HG03565 (cell line): Measurements from ENCODE around the gene MIS18BP1.
"Not testable (repeated sequence)": the region's sequence is repeated elsewhere in the genome, so short reads cannot be mapped to it uniquely, and the experiment has no call there.

Experiments
- ATAC-seq: cut with Tn5 transposase; IDR thresholded peaks from one replicate; pipeline ENCODE4 v1.9.1; 2021; ENCODE audit warnings: mild to moderate bottlenecking, moderate library complexity; ENCODE audit not compliant: unreplicated experiment

Gene MIS18BP1

DNA sequence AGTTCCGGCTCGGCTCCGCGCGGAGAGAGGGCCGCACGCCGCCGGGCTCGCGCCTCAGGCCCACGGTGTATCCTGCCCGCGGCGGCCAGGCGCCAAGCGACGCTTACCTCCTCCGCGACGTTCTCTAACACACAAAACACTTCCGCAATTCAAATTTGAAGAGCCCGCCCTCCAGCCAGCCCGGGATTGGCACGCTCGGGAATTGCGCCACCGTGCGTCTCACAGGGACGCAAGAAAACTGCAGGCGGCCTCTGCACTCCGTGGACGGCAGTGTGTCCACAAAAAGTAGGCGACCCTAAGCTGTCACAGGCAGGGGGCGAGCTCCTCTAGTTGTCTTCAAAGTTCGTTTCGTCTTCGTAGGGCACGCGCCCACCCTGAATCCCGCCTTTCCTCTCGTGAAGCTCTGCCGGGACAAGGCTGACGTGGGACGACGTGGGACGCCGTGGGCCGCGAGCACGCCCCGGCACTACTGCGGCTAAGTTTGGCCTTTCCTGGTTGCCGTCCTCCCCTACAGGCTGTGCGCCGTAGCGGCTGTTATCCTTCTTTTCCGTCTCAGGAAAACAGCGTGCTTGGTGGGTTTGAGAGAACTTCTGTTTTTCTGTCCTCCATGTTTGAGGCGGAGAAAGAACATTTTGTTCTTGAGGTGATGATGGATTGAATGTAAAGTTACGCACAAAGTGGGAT lies at the start of gene MIS18BP1:
MIS18BP1 (minus strand) TSS at position 133 of the 684 bp plus-strand sequence. CDS start 5,916 bp downstream, outside the sequence.
- peak; percentile 74 for ATAC-seq

- ATAC-seq, result no peak
These were observed 45.6 kb upstream of the MIS18BP1 start for GRCh38 chr14:45298423-45299117.

DNA sequence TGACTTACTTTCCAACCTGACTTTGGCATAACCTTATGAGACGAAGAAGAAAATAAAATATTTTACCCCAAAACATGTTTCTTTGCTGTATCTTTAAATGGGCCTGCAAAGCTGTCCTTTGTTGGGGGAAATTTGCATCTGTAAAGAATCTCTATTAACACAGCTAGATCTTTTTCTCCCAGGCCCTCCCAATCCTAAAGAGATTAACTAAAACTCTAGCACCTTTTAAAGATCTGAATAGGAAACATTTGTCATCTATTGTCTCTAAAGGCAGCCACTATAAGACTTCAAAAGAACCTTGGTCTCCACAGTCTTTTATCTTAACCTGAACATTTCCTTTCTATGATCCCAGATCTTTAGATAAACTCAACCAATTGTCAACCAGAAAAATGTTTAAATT lies 41.8 kb upstream of the MIS18BP1 start:
- ATAC-seq, result not testable (repeated sequence)

GRCh38 chr14:45290547-45290946 lies 37.5 kb upstream of the MIS18BP1 start:
- ATAC-seq, result no peak

DNA sequence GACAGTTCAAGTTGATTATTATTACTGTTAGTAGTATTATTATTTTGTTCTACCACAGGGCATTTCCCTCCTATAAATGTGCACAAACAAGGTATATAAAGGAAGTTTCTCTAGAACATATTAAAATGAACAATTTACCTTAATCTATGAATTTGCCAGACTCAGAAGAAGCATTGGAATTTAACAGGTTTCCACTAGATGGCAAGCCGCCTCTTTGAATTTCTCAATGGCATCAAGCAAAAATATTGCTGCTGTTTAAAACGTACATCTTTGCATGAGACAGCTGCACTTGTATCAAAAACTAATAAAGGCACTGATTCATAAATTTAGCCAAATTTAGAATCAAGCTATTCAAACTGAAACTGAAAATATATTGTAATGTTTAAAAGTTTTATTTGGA lies 34.6 kb upstream of the MIS18BP1 start:
- ATAC-seq, result no peak

DNA sequence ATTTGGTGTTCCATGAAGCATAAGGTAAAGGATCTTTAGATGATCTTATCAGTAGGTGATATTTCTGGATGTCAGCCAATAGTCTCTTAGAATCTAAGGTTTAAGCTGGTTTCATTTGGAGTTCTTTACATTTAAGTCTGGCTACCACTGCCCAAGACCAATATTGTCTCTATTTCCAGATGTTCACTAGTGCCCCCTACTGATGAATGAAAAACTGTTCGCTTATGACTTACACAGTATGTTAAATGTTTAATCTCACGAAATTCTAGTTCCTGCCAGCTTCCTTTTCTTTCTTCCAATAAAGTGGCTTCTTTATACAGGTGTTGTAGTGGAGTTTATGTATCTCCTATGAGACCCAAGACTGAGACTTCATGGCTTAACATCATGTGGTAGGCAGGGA lies 31.8 kb upstream of the MIS18BP1 start:
- ATAC-seq, result no peak

DNA sequence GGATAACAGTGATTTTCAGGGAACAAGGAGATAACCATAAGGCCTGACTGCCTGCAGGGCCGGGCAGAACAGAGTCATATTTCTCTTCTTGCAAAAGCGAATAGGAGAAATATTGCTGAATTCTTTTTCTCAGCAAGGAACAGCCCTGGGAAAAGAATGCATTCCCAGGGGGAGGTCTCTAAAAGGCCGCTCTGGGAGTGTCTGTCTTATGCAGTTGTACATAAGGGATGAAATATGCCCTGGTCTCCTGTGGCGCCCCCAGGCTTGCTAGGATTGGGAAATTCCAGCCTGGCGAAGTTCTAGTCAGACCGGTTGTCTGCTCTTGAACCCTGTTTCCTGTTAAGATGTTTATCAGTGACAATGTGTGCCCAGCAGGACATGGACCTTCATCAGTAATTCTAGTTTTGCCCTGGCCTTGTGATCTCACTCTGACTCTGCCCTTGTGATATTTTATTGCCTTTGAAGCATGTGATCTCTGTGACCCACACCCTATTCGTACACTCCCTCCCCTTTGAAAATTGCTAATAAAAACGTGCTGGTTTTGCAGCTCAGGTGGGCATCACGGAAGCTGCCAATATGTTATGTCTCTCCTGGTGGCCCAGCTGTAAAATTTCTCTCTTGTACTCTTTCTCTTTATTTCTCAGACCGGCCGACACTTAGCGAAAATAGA lies 28.9 kb upstream of the MIS18BP1 start:
- ATAC-seq, result not testable (repeated sequence)

DNA sequence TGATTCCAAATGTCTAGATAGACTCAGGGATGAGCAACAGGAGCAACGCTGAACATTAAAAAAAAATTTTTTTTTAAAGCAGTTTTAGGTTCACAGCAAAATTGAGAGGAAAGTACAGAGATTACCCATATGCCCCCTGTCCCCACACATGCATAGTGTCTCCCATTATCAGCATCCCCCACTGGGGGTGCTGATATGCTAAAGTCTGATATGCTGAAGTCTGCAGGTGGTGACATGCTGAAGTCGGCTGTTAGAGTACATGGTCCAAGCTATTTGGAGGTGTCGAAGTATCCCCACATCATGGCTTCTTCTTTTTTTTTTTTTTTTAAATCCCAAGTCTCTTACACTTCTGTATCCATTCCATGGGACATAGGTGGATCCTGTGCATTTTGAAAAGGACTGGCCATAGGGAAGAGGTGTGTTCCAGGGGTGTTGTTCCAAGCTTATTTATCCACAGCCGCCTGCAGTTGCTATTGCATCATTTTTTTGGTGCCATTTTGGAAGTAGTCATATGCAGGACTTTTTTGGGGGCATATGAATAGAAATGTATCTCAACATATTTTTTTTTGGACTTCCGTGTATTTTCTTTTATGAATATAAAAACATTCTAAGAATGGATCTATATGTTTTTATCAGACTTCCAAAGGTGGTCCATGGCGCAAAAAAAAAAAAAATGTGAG lies 19.0 kb upstream of the MIS18BP1 start:
- no peak for ATAC-seq

GRCh38 chr14:45270031-45270430 lies 17.0 kb upstream of the MIS18BP1 start:
- ATAC-seq, result no peak

DNA sequence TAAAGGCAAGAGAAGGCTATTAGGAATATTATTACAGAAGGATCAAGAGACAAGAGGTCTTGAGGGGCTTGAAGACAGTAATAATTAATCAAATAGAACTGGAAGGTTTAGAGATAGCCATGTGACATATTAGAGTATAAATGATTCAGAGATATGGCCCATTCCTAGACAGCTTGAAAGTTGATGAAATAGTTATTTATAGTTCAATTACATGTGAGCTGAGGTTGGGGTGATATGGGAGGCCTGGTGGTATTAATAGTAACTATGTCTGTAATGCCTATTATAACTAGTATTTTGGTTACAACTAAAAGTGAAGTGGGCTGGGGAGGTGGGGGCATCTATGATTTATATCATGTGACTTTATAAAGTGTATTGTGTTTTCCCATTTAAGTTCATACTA lies 14.1 kb upstream of the MIS18BP1 start:
- no peak for ATAC-seq

GRCh38 chr14:45262637-45263036 lies 9.6 kb upstream of the MIS18BP1 start:
- no peak for ATAC-seq

GRCh38 chr14:45261209-45261608 lies 8.2 kb upstream of the MIS18BP1 start:
- ATAC-seq, result no peak

GRCh38 chr14:45258805-45259204 lies 5.8 kb upstream of the MIS18BP1 start:
- no peak for ATAC-seq

GRCh38 chr14:45258073-45258472 lies 5.1 kb upstream of the MIS18BP1 start:
- ATAC-seq, result no peak

DNA sequence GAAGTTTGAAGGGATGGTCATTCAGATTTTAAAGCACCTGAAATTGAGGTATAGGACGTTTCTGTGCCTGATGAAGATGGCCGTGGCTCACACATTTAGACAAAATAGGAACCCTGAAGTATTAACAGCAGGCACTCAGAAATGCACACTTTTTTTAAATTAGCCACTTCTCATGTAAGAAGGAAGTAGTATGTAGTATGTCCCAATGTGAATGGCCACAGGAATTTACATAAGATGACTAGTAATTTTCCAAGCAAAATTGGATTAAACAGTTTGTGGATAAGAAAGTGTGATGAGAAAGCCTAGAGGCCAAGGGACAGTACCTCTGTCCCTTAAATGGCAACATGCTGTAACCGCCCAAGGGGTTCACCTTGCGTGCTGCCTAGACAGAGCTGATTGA lies 1.8 kb upstream of the MIS18BP1 start:
- ATAC-seq, result no peak

GRCh38 chr14:45253754-45254310 lies 830 bp upstream of the MIS18BP1 start:
- ATAC-seq, result no peak

DNA sequence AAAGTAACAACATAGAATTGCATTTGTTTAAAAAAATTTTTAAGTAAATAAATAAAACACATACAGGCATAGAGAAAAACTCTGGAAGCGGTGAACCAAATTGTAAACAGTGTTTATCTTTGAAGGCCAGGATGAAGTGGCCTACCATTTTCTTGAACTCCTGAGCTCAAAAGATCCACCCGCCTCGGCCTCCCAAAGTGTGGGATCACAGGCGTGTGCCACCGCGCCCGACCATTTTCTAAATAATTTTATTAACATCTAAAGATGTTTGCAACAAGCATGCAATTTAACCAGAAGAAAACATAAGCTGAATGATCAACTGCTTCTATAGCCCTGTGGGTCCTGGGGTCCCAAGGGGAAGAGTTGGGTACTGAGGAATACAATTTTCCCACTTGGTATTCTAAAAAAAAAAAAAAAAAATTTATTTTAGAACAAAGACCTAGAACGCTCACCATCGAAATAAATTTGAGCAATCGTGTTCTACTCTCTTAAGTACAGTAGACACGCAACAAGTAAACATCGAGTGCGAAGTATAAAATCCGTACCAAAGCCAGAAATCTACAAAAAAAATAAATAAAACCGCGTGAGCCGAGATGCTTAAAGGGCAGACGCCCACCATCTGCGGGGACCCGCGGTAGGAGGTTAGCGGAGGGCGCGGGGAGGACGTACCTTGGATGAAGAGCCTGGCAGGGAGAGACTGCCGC lies 484 bp downstream of the MIS18BP1 start:
- ATAC-seq, result no peak

DNA sequence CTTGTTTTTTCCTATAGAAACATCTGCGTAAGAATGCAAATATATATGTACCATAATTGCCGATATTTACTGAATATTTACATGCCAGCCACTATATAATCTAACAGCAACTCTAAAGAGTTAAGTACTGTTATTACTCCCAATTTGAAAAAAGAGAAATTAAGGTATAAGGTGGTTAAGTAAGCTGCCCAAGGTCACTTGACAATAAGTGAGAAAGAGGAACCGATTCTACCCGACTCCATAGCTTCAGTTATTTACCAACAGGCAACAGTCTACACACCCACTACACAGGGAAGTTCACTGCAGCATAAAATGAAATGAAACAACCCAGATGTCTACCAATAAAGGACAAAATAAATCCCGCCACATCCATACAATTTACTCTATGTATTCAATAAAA lies 1.1 kb downstream of the MIS18BP1 start:
- peak; percentile 64 for ATAC-seq

DNA sequence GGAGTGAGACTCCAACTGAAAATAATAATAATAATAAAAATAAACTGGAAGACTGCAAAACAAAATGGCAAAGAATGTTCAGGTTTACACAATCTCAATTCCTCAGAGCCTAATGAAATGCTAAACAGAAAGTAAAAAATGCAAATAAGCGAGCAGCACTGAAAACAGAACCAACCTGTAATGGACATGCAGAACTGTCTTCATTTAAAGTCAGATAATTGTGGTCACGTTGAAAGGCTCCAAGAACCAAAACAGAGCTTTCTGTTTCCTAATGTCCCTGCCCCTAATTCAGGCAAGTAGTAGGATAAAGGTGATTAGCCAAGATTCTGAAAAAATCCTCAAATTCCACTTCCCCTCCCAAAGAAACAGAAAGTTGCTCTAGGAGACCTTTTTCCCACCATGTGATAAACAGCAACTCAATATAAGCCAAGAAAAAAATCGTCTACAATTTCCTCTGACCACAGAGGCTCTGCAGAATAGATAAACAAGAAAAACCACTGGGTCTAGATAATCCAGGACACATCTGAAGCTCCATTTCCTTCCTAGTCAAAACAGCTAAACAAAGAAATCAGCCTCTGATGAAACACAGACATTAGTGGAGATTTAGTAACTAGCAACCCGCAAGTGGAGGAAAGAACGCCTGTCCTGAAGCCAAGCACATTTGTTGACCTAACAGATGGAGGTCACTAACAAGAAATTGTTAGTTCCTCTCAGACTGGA lies 3.0 kb downstream of the MIS18BP1 start:
- no peak for ATAC-seq

- no peak for ATAC-seq
These were observed 5.6 kb downstream of the MIS18BP1 start for GRCh38 chr14:45247427-45247826.
